Measurements from ENCODE around the gene EIF4E2.

EIF4E2 gene

DNA sequence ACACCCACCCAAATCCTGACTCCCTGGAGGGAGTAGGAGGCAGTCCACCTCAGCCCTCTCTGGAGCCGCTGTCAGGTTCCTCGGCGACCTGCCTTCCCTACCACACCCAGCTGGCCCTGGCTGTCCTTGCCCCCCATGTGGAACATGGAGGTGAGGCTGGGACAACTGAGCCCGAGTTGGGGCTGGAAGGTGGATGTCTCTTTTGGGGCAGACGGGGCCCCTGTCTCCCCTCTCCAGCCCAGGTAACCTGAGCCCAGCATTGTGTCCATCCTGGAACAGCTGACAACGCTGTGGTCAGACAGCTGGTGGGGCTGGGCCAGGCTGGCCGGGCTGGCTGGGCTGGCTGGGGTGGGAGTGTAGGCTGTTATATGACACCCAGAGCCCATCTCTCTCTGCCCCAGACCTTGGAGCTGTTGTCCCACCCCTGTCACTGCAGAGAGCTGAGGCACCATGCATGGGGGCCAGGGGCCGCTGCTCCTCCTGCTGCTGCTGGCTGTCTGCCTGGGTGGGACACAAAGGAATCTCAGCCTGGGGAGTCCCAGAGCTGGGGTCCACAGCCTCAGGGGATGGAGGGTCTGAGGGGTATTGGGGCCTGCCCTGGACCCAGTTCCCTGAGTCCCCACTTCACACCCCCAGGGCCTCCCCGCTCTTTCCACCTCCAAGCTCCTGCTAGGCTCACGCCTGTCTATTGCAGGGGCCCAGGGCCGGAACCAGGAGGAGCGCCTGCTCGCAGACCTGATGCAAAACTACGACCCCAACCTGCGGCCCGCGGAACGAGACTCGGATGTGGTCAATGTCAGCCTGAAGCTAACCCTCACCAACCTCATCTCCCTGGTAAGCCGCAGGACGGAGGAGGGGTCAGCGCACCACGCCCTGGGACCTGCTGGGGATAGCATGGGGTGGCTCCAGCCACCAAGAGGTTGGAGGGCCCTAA, 10.9 kb upstream of the EIF4E2 start, which contains the start of gene CHRNG:
Gene CHRNG, plus strand, starts transcription at position 395 of the 934 bp plus-strand sequence. Its CDS starts 56 bp downstream, at position 451.
- DNase-seq, result no peak

DNA sequence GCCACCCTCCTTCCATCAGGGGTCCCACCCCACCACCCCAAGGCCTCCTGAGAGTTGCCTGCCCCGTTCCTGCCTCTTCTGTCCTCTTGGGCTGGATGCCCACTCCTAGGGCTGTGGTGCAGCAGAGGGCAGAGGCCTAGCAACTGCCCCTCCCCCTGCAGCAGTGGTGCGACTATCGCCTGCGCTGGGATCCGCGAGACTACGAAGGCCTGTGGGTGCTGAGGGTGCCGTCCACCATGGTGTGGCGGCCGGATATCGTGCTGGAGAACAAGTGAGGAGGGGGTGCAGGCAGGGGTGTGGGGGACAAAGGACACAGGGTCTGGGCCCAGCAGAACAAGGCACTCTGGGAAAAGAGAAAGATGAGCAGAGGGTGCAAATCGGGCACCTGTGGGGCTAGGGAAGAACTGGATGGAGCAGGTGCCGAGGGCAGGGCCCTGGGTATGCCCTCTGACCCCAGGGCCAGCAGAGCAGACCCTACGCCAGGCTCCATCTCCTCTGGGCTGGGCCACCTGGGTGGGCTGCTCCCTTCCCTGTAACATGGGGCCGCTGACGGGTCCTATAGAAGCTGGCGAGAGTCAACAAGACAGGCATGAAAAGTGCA, 9.9 kb upstream of the EIF4E2 start:
- no peak for DNase-seq

DNA sequence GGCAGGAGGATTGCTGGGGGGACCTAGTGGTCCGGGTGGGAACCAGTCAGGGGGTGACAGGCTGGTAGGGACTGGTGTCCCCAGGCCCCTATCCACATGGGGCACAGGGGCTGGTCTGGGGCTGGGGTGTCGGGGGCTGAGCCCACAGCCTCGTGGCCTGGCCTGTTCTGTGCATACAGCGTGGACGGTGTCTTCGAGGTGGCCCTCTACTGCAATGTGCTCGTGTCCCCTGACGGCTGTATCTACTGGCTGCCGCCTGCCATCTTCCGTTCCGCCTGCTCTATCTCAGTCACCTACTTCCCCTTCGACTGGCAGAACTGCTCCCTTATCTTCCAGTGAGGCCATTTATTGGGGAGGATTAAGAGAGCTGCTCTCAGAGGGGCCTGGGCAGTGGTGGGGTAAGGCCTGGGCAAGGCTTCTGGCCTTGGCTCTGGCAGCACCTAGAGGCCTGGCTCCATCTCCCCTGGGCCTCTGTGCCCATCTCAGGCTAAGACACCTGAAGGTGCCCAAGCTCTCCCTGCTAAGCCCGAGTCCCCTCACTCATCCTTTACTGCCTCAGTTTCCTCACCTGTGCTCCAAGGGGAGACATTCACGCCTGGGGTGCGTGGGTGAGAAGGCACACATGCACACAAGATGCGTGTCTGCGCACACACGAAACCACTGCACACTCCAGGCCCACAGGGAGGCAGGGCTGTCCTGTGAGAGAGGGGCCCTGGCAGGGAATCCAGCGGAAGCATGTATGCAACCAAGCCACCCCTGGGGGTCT, 9.1 kb upstream of the EIF4E2 start:
- no peak for DNase-seq

GRCh38 chr2:232541961-232542714, 8.4 kb upstream of the EIF4E2 start:
- DNase-seq, result no peak

DNA sequence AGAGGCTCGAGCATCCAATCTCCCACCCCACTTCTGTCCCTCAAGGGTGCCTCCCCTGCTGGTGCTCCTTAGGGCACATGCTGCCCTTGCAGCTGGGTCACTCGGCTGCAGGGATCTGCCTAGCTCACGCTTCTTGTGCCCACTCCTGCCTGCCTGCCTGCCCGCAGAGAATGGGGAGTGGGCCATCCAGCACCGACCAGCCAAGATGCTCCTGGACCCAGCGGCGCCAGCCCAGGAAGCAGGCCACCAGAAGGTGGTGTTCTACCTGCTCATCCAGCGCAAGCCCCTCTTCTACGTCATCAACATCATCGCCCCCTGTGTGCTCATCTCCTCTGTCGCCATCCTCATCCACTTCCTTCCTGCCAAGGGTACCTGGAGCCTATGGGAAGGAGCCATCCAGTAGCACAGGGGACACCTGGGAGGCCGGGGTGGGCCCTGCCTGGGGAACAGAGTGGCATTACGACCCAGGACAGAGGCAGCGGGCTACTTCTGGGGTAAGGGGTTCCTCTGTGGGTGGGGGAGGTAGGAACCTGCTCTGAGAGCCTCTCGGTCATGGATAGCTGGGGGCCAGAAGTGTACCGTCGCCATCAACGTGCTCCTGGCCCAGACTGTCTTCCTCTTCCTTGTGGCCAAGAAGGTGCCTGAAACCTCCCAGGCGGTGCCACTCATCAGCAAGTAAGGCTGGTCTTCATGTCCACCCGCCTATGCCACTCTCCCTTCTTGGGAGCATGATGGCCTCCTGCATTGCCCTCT, 7.6 kb upstream of the EIF4E2 start:
- no peak for DNase-seq

- DNase-seq, result no peak
These were observed 7.0 kb upstream of the EIF4E2 start for GRCh38 chr2:232543491-232543890.

DNA sequence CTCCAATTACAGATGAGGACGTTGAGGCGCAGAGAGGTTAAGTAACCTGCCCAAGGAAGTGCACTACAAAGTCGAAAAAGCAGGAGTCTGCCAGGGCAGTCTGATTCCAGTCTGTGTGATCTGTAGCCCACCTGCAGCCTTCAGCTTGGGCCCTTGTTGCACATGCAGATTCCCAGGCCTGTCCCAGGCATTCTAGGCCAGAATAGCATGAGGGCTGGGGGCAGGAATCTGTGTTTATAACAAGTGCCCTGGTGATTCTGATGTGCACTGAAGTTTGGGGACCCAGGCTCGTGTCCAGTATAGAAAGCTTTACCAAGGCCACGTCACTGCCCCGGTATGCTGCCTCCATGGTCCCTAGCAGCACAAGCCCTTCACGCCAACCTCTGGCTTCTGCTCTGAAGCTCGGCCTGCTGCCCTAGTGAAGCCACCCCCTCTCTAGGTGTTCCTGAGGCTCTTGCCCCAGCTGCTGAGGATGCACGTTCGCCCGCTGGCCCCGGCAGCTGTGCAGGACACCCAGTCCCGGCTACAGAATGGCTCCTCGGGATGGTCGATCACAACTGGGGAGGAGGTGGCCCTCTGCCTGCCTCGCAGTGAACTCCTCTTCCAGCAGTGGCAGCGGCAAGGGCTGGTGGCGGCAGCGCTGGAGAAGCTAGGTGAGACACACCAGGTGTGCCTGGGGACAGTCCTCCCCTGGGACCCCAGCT, 6.4 kb upstream of the EIF4E2 start:
- no peak for DNase-seq

DNA sequence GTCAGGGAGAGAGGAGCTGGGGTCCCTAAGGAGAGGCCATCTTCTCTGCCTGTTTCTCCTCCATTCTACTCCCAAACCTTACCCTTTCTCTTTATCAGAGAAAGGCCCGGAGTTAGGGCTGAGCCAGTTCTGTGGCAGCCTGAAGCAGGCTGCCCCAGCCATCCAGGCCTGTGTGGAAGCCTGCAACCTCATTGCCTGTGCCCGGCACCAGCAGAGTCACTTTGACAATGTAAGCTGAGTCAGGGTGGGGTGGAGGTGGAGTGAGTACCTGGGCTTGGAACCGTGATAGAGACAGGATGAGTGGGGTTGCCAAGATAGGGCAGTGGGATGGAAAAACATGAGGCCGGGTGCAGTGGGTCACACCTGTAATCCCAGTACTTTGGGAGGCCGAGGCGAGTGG, 5.8 kb upstream of the EIF4E2 start:
- no peak for DNase-seq

GRCh38 chr2:232545511-232546375, 4.7 kb upstream of the EIF4E2 start:
- no peak for DNase-seq

- no peak for DNase-seq
These were observed 2.5 kb upstream of the EIF4E2 start for GRCh38 chr2:232547991-232548390.

DNA sequence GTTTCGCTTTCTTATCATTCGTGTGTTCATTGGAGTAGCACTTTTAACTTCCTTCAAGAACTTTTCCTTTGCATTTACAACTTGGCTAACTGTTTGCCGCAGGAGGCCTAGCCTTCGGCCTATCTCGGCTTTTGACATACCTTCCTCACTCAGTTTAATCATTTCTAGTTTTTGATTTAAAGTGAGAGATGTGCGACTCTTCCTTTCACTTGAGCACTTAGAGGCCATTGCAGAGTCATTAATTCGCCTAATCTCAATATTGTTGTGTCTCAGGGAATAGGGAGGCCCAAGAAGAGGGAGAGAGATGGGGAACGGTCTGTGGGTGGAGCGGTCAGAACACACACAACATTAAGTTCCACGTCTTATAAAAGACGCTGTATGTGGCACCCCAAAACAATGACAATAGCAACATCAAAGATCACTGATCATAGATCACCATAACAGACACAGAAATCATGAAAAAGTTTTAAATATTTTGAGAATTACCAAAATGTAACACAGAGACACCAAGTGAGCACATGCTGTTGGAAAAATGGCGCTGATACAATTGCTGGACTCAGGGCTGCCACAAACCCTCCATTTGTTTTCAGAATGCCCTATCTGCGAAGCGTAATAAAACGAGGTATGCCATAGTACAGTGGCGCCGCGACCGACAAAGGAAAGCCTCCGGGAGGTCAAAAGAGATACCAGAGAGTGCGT, 685 bp upstream of the EIF4E2 start:
- DNase-seq, result no peak

DNA sequence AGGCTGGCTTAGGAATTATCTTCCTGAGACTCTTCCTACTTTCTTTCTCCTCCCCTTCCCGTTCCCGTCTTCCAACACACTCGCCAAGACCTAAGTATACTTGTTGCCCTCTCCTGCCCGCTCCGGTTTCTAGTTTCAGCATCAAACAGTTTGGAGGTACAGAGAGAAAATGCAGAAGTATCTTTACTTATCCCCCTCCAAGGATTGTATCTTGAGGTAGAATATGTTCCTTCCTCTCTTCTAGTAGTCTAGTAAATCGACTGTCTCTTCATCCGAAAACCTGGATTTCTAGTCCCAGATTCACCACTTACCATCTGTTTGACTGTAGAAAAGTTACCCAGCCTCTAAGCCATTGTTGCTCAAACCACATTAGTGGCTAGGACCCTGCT, 755 bp downstream of the EIF4E2 start:
- DNase-seq, result no peak

DNA sequence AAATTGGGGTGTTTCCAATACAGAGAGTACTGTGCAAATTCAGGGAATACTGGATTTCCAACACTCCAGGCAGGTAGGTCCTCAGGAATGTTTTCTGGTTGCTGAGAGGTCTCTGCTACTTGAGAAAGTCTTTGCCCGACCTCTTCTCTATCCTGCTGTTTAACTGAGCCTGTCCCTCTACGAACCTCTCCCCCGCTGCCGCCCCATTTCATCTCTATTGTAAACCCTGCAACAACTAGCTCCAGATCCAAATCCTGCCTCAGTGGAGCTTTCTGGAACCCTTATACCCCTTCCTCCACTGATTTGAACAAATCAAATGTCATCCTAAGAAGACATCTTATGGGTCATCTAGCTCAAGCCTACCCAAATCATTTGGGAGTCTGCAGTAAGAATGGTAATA, 1.3 kb downstream of the EIF4E2 start:
- no peak for DNase-seq

DNA sequence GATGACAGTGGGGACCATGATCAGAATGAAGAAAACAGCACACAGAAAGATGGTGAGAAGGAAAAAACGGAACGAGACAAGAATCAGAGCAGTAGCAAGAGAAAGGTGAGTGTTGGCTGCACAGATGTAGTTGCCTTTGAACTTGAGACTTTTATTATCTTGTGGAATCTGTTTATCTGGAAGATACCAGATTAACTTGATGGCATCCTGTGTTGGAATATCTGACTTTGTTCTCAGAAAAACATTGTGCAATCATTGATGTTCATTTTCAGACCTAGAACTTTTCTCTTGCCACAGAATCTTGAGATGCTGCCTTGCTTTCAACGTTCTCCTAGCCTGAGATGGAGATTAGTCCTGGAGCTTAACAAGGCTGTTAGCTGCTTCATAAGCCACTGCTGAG, 5.9 kb downstream of the EIF4E2 start:
- no peak for DNase-seq

- no peak for DNase-seq
These were observed 12.1 kb downstream of the EIF4E2 start for GRCh38 chr2:232562515-232563151.

DNA sequence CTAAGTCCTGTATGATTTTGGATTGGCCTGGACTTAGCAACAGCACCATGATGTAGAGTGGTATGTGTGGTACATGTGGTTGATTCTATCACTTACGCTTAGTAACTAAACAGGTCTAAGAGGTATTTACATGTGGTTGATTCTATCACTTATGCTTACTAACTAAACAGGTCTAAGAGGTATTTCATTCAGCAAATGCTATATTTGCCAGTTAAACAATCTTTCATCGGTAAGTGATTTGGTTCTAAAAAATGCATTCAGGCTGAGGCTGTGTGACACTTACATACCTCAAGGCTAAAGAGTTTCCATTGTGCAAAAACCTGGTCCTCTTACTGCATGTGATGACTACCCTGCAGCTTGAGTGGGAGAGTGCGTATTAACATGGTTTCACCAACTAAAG, 13.1 kb downstream of the EIF4E2 start:
- no peak for DNase-seq

DNA sequence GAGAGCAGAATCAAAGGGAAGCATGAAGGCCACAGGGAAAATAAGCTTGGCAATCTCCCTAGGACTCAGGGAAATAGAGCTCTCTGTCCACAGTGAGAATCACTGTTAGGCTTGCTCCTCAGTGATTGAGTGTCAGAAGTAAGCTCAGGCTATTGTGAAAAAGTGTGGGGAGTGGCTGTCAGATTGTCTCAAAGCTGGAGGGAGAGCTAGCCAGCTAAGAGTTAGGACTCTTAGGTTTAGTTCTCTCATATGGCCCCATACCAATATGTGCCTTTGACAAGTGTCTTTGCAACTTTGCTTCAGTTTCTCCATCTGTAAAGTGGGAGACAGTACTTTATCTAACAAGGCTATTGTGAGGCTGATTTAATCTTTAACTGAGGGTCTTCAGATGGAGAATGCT, 17.2 kb downstream of the EIF4E2 start:
- DNase-seq, result no peak

- no peak for DNase-seq
These were observed 17.7 kb downstream of the EIF4E2 start for GRCh38 chr2:232568161-232568560.

DNA sequence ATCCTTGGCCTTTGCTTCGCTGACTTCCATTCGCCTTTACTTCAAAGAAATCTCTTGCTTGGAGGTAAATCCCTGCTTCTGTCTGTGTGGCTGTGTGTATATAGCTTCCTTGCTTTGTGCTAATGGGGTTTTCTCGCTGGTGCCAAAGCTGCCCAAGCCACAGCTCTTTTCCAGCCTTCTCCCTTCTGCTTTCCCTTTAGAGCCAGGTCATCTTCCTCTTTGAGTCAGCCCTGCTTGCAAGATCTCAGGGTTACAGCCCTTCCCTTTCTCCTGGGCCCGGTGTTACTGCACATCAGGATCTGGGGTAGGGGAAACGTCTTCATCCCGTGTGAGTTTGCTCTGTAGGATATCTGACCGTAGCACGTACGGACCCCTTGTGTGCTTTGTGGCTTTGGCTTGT, 19.1 kb downstream of the EIF4E2 start:
- no peak for DNase-seq
